Duodenal mucosa (tissue), 2 donors: ENCODE measurements around the gene CDKN2B.
A peak's percentile ranks its signal among the peaks of the same experiment; 100 is the strongest.

Experiments used
- H3K27ac ChIP-seq: one replicate; pipeline ENCODE4 v1.7.0; 2013; ENCODE audit warnings: low read depth, low read length
- H3K27me3 ChIP-seq, 2 donors: one replicate each; pipeline ENCODE4 v1.7.0; 2013; ENCODE audit warnings: low read length in 2 of 2, control low read depth in 1 of 2; ENCODE audit not compliant: insufficient read depth in 2 of 2, control insufficient read depth in 1 of 2
- H3K36me3 ChIP-seq, 2 donors: one replicate each; pipeline ENCODE4 v1.7.0; 2013; ENCODE audit warnings: low read length in 2 of 2, control low read depth in 1 of 2; ENCODE audit not compliant: insufficient read depth in 2 of 2, control insufficient read depth in 1 of 2
- H3K4me1 ChIP-seq, 2 donors: one replicate each; pipeline ENCODE4 v1.7.0; 2013; ENCODE audit warnings: low read length in 2 of 2, control low read depth in 1 of 2; ENCODE audit not compliant: insufficient read depth in 2 of 2, control insufficient read depth in 1 of 2
- H3K4me3 ChIP-seq, 2 donors: one replicate each; pipeline ENCODE4 v1.7.0; 2013; ENCODE audit warnings: low read length in 2 of 2, low read depth in 1 of 2
- H3K9ac ChIP-seq, 2 donors: one replicate each; pipeline ENCODE4 v1.7.0; 2013; ENCODE audit warnings: low read length in 2 of 2, low read depth in 1 of 2
- H3K9me3 ChIP-seq, 2 donors: one replicate each; pipeline ENCODE4 v1.7.0; 2013; ENCODE audit warnings: low read length in 2 of 2, control low read depth in 1 of 2; ENCODE audit not compliant: control insufficient read depth in 1 of 2

The CDKN2B gene

GRCh38 chr9:22010866-22011625, 1.9 kb upstream of the CDKN2B start:
- Histone ChIP-seq H3K27ac (no peak overlapping the region), H3K9me3 (no peaks in the 10 kb centered on the region), H3K4me3 (no peak overlapping the region), H3K4me1 (peaks cover 0 to 7% of the 10 kb centered on the region in 2 donors), H3K36me3 (no peaks in the 10 kb centered on the region), H3K9ac (no peak overlapping the region), H3K27me3 (peaks cover 3 to 14% of the 10 kb centered on the region in 2 donors)

- peaks cover 16 to 26% of the 10 kb centered on the region in 2 donors for H3K27me3 ChIP-seq
- peaks cover 0 to 6% of the 10 kb centered on the region in 2 donors for H3K36me3 ChIP-seq
- no peak overlapping the region for H3K27ac ChIP-seq
- peak overlapping the region; percentile 28 to 40 for H3K9ac ChIP-seq
- H3K4me3 ChIP-seq, result peak overlapping the region; percentile 93 to 97
- H3K9me3 ChIP-seq, result no peaks in the 10 kb centered on the region
- peaks cover 11 to 19% of the 10 kb centered on the region in 2 donors for H3K4me1 ChIP-seq
These were observed 382 bp upstream of the CDKN2B start for GRCh38 chr9:22009506-22009867.

- Histone ChIP-seq H3K27me3 (peaks cover 16 to 31% of the 10 kb centered on the region in 2 donors), H3K9ac (peak overlapping the region; percentile 79 to 89), H3K4me3 (peak overlapping the region; percentile 93 to 97), H3K36me3 (peaks cover 0 to 6% of the 10 kb centered on the region in 2 donors), H3K27ac (no peak overlapping the region), H3K4me1 (peaks cover 13 to 19% of the 10 kb centered on the region in 2 donors), H3K9me3 (no peaks in the 10 kb centered on the region)
These were observed 755 bp downstream of the CDKN2B start for GRCh38 chr9:22008384-22008716.

GRCh38 chr9:22005702-22006606, 3.2 kb downstream of the CDKN2B start:
- H3K4me3 ChIP-seq, result peak overlapping the region; percentile 11 to 31
- no peak overlapping the region for H3K27ac ChIP-seq
- H3K36me3 ChIP-seq, result peaks cover 0 to 6% of the 10 kb centered on the region in 2 donors
- H3K4me1 ChIP-seq, result peaks cover 13 to 19% of the 10 kb centered on the region in 2 donors
- H3K9ac ChIP-seq, result no peak overlapping the region
- H3K27me3 ChIP-seq, result peaks cover 16 to 37% of the 10 kb centered on the region in 2 donors
- H3K9me3 ChIP-seq, result no peaks in the 10 kb centered on the region

- Histone ChIP-seq H3K9ac (no peak overlapping the region), H3K9me3 (no peaks in the 10 kb centered on the region), H3K27ac (no peak overlapping the region), H3K27me3 (peaks cover 16 to 34% of the 10 kb centered on the region in 2 donors), H3K36me3 (peaks cover 0 to 6% of the 10 kb centered on the region in 2 donors), H3K4me3 (peak overlapping the region in 1 of 2 donors; percentile 11), H3K4me1 (peaks cover 13 to 19% of the 10 kb centered on the region in 2 donors)
These were observed 3.9 kb downstream of the CDKN2B start for GRCh38 chr9:22005021-22005701.

GRCh38 chr9:22002038-22002437, 7.1 kb downstream of the CDKN2B start:
- no peak overlapping the region for H3K9ac ChIP-seq
- no peak overlapping the region for H3K4me3 ChIP-seq
- peaks cover 13% of the 10 kb centered on the region in 2 donors for H3K4me1 ChIP-seq
- peaks cover 0 to 6% of the 10 kb centered on the region in 2 donors for H3K36me3 ChIP-seq
- no peaks in the 10 kb centered on the region for H3K9me3 ChIP-seq
- H3K27me3 ChIP-seq, result peaks cover 16 to 31% of the 10 kb centered on the region in 2 donors
- H3K27ac ChIP-seq, result no peak overlapping the region

- H3K27ac ChIP-seq, result no peak overlapping the region
- H3K36me3 ChIP-seq, result no peaks in the 10 kb centered on the region
- H3K4me3 ChIP-seq, result no peak overlapping the region
- H3K4me1 ChIP-seq, result peaks cover 0 to 13% of the 10 kb centered on the region in 2 donors
- no peaks in the 10 kb centered on the region for H3K9me3 ChIP-seq
- H3K27me3 ChIP-seq, result peaks cover 7 to 28% of the 10 kb centered on the region in 2 donors
- no peak overlapping the region for H3K9ac ChIP-seq
These were observed 11.1 kb downstream of the CDKN2B start for GRCh38 chr9:21998026-21998425.

GRCh38 chr9:21997480-21997879, 11.6 kb downstream of the CDKN2B start:
- H3K4me1 ChIP-seq, result peaks cover 0 to 13% of the 10 kb centered on the region in 2 donors

GRCh38 chr9:21996858-21997257, 12.2 kb downstream of the CDKN2B start:
- H3K4me3 ChIP-seq, result no peak overlapping the region
- no peaks in the 10 kb centered on the region for H3K9me3 ChIP-seq
- no peak overlapping the region for H3K9ac ChIP-seq
- H3K27me3 ChIP-seq, result peaks cover 7 to 21% of the 10 kb centered on the region in 2 donors
- peaks cover 0 to 13% of the 10 kb centered on the region in 2 donors for H3K4me1 ChIP-seq
- no peaks in the 10 kb centered on the region for H3K36me3 ChIP-seq
- H3K27ac ChIP-seq, result no peak overlapping the region

More at GRCh38 chr9:21997480-21997879, 11.6 kb downstream of the CDKN2B start:
- Histone ChIP-seq H3K36me3 (no peaks in the 10 kb centered on the region), H3K4me3 (no peak overlapping the region), H3K27ac (no peak overlapping the region), H3K27me3 (peaks cover 7 to 27% of the 10 kb centered on the region in 2 donors), H3K9me3 (no peaks in the 10 kb centered on the region), H3K9ac (no peak overlapping the region)
